Lower lobe of right lung (tissue), 2 donors: ENCODE data around the gene KSR2. TPM values are rescaled to one million over a fixed set of nuclear protein-coding genes. Genes with fewer than 3 reads are reported as not detected.

ENCODE experiments used
- ATAC-seq, 2 donors: fragments of 200-7000 bp; cut with Tn5 transposase; one replicate each; pipeline ENCODE4 v1.9.1; 2020 to 2022; ENCODE audit warnings: mild to moderate bottlenecking in 2 of 2, moderate library complexity in 2 of 2
- DNase-seq: peaks from one replicate; pipeline ENCODE4 v3.0.0-alpha.2; 2020
- H3K27ac ChIP-seq: fragments of 200-600 bp; one replicate; pipeline ENCODE4 v1.8.0; 2022
- H3K27me3 ChIP-seq: fragments of 200-600 bp; one replicate; pipeline ENCODE4 v1.8.0; 2022; ENCODE audit warnings: low read depth
- H3K36me3 ChIP-seq: fragments of 200-600 bp; one replicate; pipeline ENCODE4 v1.8.0; 2022; ENCODE audit warnings: mild to moderate bottlenecking
- H3K4me1 ChIP-seq: fragments of 200-600 bp; one replicate; pipeline ENCODE4 v1.8.0; 2022
- H3K4me3 ChIP-seq: fragments of 200-600 bp; one replicate; pipeline ENCODE4 v1.8.0; 2022; ENCODE audit warnings: mild to moderate bottlenecking
- H3K9me3 ChIP-seq: fragments of 200-600 bp; one replicate; pipeline ENCODE4 v1.8.0; 2022
- CTCF ChIP-seq: fragments of 200-600 bp; IDR thresholded peaks from one replicate; pipeline ENCODE4 v1.8.0; 2022; ENCODE audit warnings: antibody characterized with exemption, mild to moderate bottlenecking
- intact Hi-C: fragments of 100-400 bp; cut with DNase I; formaldehyde crosslinking; loops from one replicate; pipeline ENCODE4 v1.11.0; 2022
- total RNA-seq: library from RNA; stranded (reverse); fragmentation: NEBNext Ultra II Directional; extraction: Animal tissue kit (Norgen Biotek cat#: 25700); gene quantifications from one replicate; pipeline ENCODE4 v1.2.1, GENCODE V29; 2021
- donor health status: DM: no; HTN: yes; CAD: no; lungs with severe emphysema.

The KSR2 gene
- total RNA-seq, 1 donor from 2014 or later = 1.0 TPM

- H3K27ac ChIP-seq = no peak overlapping the region
- intact Hi-C loops = no loop called here
- no peaks in the 10 kb centered on the region for H3K27me3 ChIP-seq
- H3K4me1 ChIP-seq = peaks cover 13% of the 10 kb centered on the region
- no peak for TF ChIP-seq CTCF
- H3K36me3 ChIP-seq = no peaks in the 10 kb centered on the region
- H3K4me3 ChIP-seq = no peak overlapping the region
- ATAC-seq (peak; percentile 64 to 68), DNase-seq (no peak)
- no peaks in the 10 kb centered on the region for H3K9me3 ChIP-seq
Observed at GRCh38 chr12:117502633-117503032, 466.2 kb downstream of the KSR2 start.

- DNase-seq = no peak
- Histone ChIP-seq H3K27ac (no peak overlapping the region), H3K4me3 (no peak overlapping the region), H3K9me3 (no peaks in the 10 kb centered on the region), H3K36me3 (no peaks in the 10 kb centered on the region), H3K27me3 (no peaks in the 10 kb centered on the region), H3K4me1 (peaks cover 13% of the 10 kb centered on the region)
- TF ChIP-seq CTCF = no peak
- ATAC-seq = no peak
- intact Hi-C loops = no loop called here
Observed at GRCh38 chr12:117502233-117502632, 466.6 kb downstream of the KSR2 start.

GRCh38 chr12:117501076-117501869 is 467.5 kb downstream of the KSR2 start:
- DNase-seq (peak; percentile 58), ATAC-seq (peak; percentile 78 to 81)
- Histone ChIP-seq H3K27me3 (no peaks in the 10 kb centered on the region), H3K4me1 (peaks cover 13% of the 10 kb centered on the region), H3K4me3 (no peak overlapping the region), H3K9me3 (no peaks in the 10 kb centered on the region), H3K36me3 (no peaks in the 10 kb centered on the region), H3K27ac (no peak overlapping the region)
- intact Hi-C loops = no loop called here
- no peak for TF ChIP-seq CTCF

GRCh38 chr12:117499759-117500485 is 468.9 kb downstream of the KSR2 start:
- ATAC-seq = no peak
- intact Hi-C loops = no loop called here
- no peaks in the 10 kb centered on the region for H3K27me3 ChIP-seq
- H3K27ac ChIP-seq = no peak overlapping the region
- H3K4me1 ChIP-seq = peaks cover 19% of the 10 kb centered on the region
- TF ChIP-seq CTCF = no peak
- no peak overlapping the region for H3K4me3 ChIP-seq
- H3K36me3 ChIP-seq = no peaks in the 10 kb centered on the region
- no peaks in the 10 kb centered on the region for H3K9me3 ChIP-seq
- DNase-seq = no peak

- no peak for DNase-seq
- Histone ChIP-seq H3K9me3 (no peaks in the 10 kb centered on the region), H3K4me1 (peaks cover 21% of the 10 kb centered on the region), H3K27ac (no peak overlapping the region), H3K36me3 (no peaks in the 10 kb centered on the region), H3K4me3 (no peak overlapping the region), H3K27me3 (no peaks in the 10 kb centered on the region)
- no peak for ATAC-seq
- intact Hi-C loops = no loop called here
- TF ChIP-seq CTCF = no peak
Observed at GRCh38 chr12:117498880-117499279, 469.9 kb downstream of the KSR2 start.
